Suprapubic skin (tissue), 4 donors: Measurements from ENCODE around the gene LTO1.

Experiments used
- CTCF ChIP-seq, 2 donors: fragments of 200-600 bp in 1 of 2; fragments of 450-650 bp in 1 of 2; sonication (generic) in 1 of 2; IDR thresholded peaks; one replicate each; pipeline ENCODE4 v1.5.1; 2016 to 2019; ENCODE audit warnings: antibody characterized with exemption in 2 of 2, mild to moderate bottlenecking in 1 of 2, moderate library complexity in 1 of 2
- POLR2A ChIP-seq, 2 donors: fragments of 450-650 bp; IDR thresholded peaks; one replicate each; pipeline ENCODE4 v1.6.1; 2017; ENCODE audit warnings: antibody characterized with exemption in 2 of 2, mild to moderate bottlenecking in 2 of 2, moderate library complexity in 2 of 2
- POLR2AphosphoS5 ChIP-seq, 3 donors: sonication (generic); formaldehyde crosslinking; IDR thresholded peaks; one replicate each; pipeline ENCODE4 v1.6.1; 2017; ENCODE audit warnings: antibody characterized with exemption in 3 of 3

DNA sequence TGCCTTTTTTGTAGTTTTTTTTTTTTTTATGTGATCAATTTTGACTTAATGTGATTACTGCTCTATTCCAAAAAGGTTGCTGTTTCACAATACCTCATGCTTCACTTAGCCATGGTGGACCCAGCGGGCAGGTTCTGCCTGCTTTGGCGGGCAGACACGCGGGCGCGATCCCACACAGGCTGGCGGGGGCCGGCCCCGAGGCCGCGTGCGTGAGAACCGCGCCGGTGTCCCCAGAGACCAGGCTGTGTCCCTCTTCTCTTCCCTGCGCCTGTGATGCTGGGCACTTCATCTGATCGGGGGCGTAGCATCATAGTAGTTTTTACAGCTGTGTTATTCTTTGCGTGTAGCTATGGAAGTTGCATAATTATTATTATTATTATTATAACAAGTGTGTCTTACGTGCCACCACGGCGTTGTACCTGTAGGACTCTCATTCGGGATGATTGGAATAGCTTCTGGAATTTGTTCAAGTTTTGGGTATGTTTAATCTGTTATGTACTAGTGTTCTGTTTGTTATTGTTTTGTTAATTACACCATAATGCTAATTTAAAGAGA lies 21.7 kb downstream of the LTO1 start:
- TF ChIP-seq CTCF (IDR thresholded peaks at IDR 0.05) (no peak), POLR2AphosphoS5 (IDR thresholded peaks at IDR 0.05) (no peak), POLR2A (IDR thresholded peaks at IDR 0.05) (no peak)
